ENCODE data around the gene LRP2. TPM values are rescaled to one million over a fixed set of nuclear protein-coding genes. Genes with fewer than 3 reads are reported as not detected.
"Not testable (repeated sequence)": the region's sequence is repeated elsewhere in the genome, so short reads cannot be mapped to it uniquely, and the experiment has no call there.

LRP2 gene
- total RNA-seq, 1 donor from 2014 or later: 54.2 TPM

DNA sequence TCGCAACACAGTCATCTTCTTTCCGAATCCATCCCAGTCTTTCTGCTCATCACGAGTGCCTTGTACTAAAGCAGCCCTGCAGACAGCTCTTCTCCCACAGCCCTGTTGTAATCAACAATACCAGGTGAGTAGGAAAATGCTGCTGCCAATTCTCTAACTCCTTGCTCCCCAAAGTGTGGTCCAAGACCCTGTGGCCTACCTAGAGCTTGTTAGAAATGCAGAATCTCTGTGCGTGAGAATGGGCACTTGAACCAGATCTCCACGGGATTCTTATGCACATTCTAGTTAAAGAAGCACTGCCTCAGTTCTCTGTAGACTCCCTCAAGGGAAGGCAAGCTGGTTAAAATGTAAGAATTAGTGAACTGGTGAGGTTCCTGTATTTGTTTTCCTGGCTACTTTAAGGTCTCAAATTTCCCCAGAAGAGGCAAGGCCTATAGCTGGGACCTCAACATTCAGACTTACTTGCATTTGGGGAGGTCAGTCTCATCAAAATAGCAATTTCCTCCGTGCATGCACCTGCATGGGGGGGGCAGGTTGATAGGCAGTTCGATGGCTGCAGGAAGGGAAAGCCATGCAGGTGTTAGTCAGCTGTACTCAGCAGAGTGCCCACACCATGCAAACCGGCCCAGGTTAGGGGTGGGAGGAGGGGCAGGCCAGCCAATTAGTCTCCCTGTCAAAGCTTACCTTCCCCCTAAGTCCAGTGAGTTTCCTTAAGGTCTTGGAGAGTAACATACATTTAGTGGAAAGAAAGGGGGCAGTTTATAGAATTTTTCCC is 222.2 kb downstream of the LRP2 start:
- H3K9me3 Mint-ChIP-seq: no peaks in the 10 kb centered on the region
- H3K4me1 Mint-ChIP-seq: no peaks in the 10 kb centered on the region
- H3K4me3 Mint-ChIP-seq: no peak overlapping the region
- no peak overlapping the region for H3K27ac Mint-ChIP-seq
- H3K27me3 Mint-ChIP-seq (ENCODE audit: low read depth): no peaks in the 10 kb centered on the region
- TF ChIP-seq CTCF (IDR thresholded peaks at IDR 0.05; ENCODE audit: unreplicated experiment): no peak
- peaks cover 3% of the 10 kb centered on the region for H3K36me3 Mint-ChIP-seq
- no peak for DNase-seq (ENCODE audit: low spot score in 2 of 2, unreplicated experiment in 2 of 2)

GRCh38 chr2:169139145-169139544 is 223.2 kb downstream of the LRP2 start:
- Mint-ChIP-seq H3K27me3 (ENCODE audit: low read depth) (no peaks in the 10 kb centered on the region), H3K36me3 (peaks cover 3% of the 10 kb centered on the region), H3K9me3 (no peaks in the 10 kb centered on the region), H3K4me3 (no peak overlapping the region), H3K4me1 (no peaks in the 10 kb centered on the region), H3K27ac (no peak overlapping the region)
- no peak for TF ChIP-seq CTCF (IDR thresholded peaks at IDR 0.05; ENCODE audit: unreplicated experiment)
- no peak for DNase-seq (ENCODE audit: low spot score in 2 of 2, unreplicated experiment in 2 of 2)

DNA sequence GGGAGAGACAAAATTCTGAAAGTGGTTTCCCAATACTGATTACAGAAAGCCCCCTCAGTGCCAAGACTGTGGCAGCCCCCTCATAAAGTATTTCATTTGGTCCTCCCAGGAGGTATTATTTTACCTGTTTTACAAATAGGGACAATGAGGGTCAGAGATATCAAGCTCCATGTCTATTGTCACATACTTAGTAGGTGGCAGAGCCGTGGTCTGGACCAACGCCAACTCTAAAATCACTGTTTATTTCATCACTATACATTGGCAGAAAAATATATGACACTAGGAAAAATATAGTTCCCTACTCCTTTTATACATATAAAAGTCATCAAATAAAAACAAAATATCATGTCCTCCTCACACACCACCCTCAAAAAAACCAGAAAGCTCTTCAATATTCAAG is 224.4 kb downstream of the LRP2 start:
- no peaks in the 10 kb centered on the region for H3K4me1 Mint-ChIP-seq
- no peak for TF ChIP-seq CTCF (IDR thresholded peaks at IDR 0.05; ENCODE audit: unreplicated experiment)
- H3K27ac Mint-ChIP-seq: no peak overlapping the region
- no peaks in the 10 kb centered on the region for H3K9me3 Mint-ChIP-seq
- no peak overlapping the region for H3K4me3 Mint-ChIP-seq
- DNase-seq (ENCODE audit: low spot score in 2 of 2, unreplicated experiment in 2 of 2): no peak
- no peaks in the 10 kb centered on the region for H3K36me3 Mint-ChIP-seq
- no peaks in the 10 kb centered on the region for H3K27me3 Mint-ChIP-seq (ENCODE audit: low read depth)

- Mint-ChIP-seq H3K4me1 (no peaks in the 10 kb centered on the region), H3K27ac (no peak overlapping the region), H3K27me3 (ENCODE audit: low read depth) (no peaks in the 10 kb centered on the region), H3K4me3 (no peak overlapping the region), H3K36me3 (no peaks in the 10 kb centered on the region), H3K9me3 (no peaks in the 10 kb centered on the region)
- no peak for TF ChIP-seq CTCF (IDR thresholded peaks at IDR 0.05; ENCODE audit: unreplicated experiment)
- no peak for DNase-seq (ENCODE audit: low spot score in 2 of 2, unreplicated experiment in 2 of 2)
Measured at GRCh38 chr2:169136885-169137534, 225.3 kb downstream of the LRP2 start.

DNA sequence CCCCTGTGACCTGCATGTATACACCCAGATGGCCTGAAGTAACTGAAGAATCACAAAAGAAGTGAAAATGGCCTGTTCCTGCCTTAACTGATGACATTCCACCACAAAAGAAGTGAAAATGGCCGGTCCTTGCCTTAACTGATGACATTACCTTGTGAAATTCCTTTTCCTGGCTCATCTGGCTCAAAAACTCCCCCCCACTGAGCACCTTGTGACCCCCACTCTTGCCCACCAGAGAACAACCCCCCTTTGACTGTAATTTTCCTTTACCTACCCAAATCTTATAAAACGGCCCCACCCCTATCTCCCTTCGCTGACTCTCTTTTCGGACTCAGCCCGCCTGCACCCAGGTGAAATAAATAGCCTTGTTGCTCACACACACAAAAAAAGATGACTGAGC is 225.9 kb downstream of the LRP2 start:
- not testable (repeated sequence) for H3K4me1 Mint-ChIP-seq; DNase-seq (ENCODE audit: low spot score in 2 of 2, unreplicated experiment in 2 of 2); H3K4me3 Mint-ChIP-seq; H3K27ac Mint-ChIP-seq; H3K36me3 Mint-ChIP-seq; H3K27me3 Mint-ChIP-seq (ENCODE audit: low read depth); H3K9me3 Mint-ChIP-seq

DNA sequence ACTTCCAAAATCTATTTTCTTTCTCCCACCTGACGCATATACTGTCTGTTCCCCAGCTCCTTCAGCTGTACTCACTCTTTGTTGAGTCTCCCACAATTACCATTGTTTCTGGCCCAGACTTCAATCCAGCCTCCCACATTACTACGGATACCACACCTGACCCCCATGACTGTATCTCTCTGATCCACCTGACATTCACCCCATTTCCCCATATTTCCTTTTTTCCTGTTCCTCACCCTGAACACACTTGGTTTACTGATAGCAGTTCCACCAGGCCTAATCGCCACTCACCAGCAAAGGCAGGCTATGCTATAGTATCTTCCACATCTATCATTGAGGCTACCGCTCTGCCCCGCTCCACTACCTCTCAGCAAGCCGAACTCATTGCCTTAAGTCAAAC is 228.1 kb downstream of the LRP2 start:
- H3K27ac Mint-ChIP-seq; H3K36me3 Mint-ChIP-seq; H3K4me1 Mint-ChIP-seq; H3K9me3 Mint-ChIP-seq; H3K4me3 Mint-ChIP-seq; DNase-seq (ENCODE audit: low spot score in 2 of 2, unreplicated experiment in 2 of 2); H3K27me3 Mint-ChIP-seq (ENCODE audit: low read depth): not testable (repeated sequence)

All from mesothelial cell of epicardium (in vitro differentiated cells).